ENCODE measurements around the gene PHF21A.

PHF21A gene

DNA sequence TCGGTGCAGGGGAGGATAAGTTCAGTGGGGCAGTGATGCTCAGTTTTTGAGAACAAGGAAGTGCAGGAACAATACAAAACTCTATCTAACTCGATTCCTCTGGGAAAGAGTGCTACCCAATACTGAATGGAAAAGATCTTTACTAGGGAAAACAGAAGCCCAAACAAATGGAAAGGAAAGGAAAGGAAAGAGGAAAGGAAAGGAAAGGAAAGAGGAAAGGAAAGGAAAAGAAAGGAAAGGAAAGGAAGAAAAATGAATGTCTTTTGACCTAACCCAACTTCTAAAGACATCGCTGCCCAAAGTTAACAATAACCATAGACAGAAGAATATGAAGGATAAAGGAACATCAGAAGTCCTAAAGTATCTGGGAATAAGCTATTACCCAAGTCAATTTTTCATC lies 41.6 kb downstream of the PHF21A start:
- in situ Hi-C loops (cut with MboI; ENCODE audit: low sequenced_read_pairs) = no loop called here

DNA sequence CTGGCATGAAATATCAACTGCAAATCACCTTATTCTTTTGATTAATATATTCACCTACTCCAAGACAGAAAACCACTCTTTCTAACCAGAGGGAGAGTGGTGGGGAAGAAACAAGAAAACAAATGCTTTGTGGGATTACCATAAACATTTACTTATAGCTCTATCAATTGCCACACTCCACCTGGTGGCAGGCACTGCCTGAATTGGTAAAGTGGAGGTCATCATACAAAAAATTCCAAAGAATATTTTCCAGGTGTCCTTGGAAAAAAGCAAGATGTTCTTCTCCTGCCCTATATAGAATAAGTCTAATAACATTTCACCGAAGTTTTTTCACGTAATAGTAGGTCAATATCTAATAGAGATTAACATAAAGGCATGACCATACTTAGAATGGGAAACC lies 45.3 kb downstream of the PHF21A start:
- in situ Hi-C loops (cut with MboI; ENCODE audit: low sequenced_read_pairs) = no loop called here

DNA sequence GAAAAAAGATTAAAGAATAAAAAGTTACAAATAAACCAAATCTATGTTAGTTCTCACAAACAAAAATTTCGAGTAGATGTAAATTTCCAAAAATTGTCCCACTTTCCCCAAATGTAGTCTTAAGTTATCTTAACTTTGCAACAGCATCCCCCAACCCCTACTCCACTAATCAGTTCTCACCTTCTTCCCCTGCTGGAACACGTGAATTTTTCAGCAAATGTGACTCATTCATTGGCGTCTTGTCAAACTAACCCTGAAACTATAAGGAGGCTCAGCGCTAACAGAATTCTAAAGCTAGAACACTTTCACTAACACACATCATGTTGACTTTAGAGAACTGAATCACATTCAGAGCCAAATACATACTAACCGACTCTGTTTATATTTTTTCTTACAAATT lies 46.1 kb downstream of the PHF21A start:
- in situ Hi-C loops (cut with MboI; ENCODE audit: low sequenced_read_pairs) = no loop called here

DNA sequence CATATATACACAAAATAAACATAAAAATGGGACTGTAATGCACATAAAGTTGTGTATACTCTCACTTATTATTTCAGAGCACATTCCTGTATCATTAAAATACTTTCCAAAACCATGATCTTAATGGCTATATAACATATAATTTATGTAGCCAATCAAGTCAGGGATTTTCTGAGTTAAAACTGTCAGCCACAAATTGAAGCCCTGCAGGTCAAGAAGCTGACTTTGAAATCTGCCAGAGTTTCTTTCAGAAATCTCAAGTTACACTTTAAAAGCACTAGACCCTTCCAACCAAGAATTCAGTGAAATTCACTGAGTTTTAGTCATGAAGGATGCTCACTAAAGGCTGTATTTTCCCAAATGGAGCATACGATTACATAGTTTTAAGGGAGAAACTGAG lies 47.6 kb downstream of the PHF21A start:
- in situ Hi-C loops (cut with MboI; ENCODE audit: low sequenced_read_pairs) = no loop called here

DNA sequence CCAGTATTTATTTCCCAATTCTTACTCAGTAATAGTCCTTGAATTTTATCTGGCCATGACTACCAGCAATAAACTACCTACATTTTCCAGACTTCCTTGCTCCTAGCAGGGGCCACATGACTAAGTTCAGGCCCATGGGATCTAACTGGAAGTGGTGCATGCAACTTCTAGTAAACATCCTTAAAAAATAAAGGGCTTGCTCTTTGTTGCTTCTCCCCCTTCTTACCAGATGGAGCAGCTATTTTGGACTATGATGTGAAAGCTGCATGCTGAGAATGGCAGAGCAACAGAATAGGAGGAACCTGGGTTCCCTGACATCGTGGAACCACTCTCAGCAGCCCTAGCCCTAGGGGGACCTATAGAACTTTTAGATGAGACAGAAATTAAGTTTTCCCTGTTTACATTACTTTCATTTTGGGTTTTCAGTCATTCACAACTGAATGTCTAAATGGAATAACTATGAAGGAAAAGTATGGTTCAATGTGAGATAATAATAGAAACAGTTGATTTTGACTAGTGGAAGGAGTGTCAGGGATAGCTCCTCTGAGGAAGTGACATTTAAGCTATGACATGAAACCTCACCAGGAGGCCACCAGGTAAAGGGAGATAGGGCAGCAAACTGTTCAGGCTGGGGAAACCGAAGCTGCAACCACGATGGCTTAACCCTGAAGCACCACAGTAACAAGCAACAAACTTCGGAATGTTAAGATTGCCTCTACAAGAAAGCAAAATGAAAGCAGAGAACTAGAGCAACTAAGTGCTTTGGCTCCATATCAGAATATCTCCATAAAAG lies 48.9 kb downstream of the PHF21A start:
- in situ Hi-C loops (cut with MboI; ENCODE audit: low sequenced_read_pairs) = no loop called here

DNA sequence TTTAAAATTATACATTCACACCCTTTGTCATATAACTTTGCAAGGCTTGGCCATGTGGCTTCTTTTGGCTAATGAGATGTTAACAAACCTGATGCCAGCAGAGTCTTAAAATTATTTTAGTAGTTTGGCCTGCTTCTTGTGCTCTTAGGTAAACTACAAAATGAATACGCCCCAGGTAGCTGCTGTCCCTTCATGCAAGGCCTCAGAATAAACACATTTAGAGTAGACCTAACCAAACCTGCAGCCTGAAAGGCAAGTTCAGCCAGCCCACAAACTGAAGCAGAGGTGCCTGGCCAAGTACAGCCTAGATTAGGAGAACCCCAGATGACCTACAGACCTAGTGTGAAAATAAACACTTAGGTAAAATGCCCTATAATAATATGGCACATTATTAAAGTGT lies 50.2 kb downstream of the PHF21A start:
- in situ Hi-C loops (cut with MboI; ENCODE audit: low sequenced_read_pairs) = no loop called here

DNA sequence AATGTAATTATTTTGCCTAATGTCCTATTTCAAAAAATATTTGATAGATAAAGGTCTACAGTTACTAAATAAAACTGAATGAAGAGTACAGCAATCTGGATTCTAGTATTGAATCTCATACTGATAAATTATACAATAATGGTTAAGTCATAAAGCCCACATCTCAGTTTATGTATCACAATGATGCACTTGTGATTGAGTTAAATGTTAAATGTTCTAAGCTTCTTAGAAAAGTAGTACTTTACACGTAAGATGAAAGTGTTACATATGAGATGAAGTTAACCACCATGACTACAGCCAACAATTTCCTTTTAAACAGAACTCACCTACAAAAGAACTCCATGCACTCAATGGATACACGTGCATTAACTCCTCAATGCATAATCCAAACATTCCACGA lies 51.7 kb downstream of the PHF21A start:
- in situ Hi-C loops (cut with MboI; ENCODE audit: low sequenced_read_pairs) = no loop called here

DNA sequence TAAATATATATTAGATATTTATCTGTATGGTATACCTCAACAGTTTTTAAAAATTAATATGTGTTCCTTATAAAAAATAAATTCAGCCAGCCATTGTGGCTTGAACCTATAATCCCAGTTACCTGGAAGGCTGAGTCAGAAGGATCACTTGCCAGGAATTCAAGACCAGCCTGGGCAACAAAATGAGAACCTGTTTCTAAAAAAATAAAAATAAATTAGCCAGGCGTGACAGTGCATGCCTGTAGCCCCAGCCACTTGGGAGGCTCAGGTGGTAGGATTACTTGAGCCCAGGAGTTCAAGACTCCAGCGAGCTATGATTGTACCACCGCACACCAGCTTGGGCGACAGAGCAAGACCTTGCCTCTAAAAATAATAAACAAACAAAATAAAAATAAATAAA lies 54.9 kb downstream of the PHF21A start:
- in situ Hi-C loops (cut with MboI; ENCODE audit: low sequenced_read_pairs) = no loop called here

DNA sequence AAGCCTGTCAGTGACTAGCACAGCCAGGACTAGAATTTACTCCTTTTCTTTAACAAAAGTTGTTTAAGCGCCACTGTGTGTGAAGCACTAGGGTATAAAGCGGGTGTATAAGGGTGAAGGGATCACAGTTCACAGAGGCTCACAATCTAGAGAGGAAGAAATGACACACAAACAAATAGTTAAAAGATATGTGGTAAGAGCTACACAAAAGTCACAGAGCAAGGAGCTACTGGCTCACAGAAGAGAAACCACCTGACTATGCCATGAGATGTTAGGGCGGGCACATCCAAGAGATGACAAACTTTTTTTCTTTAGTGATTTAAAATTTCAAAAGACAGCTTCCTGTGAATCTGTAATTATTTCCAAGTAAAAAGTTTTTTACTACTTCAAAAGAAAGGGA lies 55.6 kb downstream of the PHF21A start:
- in situ Hi-C loops (cut with MboI; ENCODE audit: low sequenced_read_pairs) = no loop called here

DNA sequence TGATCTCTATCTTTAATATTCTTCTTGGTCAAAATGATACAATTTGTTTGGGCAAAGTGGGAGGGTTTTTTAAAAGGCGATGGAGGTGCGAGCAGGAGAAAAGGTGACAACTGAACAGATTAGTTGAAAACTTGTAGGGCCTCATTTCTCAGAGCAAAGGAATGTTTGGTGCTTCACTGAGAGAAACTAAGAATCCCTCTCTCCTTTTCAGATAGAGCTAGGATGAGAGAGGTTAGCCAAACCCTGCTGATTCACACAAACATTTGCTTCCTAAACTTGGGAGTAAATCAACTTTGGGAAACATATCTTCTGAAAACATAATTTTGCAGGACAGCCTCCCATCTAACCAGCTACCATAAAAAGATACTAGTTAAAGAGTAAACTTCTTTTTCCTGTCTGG lies 57.0 kb downstream of the PHF21A start:
- in situ Hi-C loops (cut with MboI; ENCODE audit: low sequenced_read_pairs) = no loop called here

DNA sequence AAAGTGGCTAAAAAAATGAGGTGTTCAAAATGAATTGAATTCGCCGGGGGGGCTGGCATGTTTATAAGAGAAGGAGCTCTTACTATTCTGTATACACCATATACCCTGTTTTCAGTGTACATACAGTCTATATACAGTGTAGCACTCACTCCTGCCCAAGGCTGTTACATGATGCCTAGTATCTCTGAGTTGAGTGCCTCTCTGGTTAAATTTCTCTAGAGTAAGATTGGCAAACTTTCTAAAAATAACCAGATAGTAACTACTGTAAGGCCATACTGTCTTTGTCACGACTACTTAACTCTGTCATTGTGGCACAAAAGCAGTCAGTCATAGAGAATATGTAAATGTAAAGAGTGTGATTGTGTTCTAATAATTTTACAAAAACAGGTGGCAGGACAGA lies 58.1 kb downstream of the PHF21A start:
- in situ Hi-C loops (cut with MboI; ENCODE audit: low sequenced_read_pairs) = no loop called here

DNA sequence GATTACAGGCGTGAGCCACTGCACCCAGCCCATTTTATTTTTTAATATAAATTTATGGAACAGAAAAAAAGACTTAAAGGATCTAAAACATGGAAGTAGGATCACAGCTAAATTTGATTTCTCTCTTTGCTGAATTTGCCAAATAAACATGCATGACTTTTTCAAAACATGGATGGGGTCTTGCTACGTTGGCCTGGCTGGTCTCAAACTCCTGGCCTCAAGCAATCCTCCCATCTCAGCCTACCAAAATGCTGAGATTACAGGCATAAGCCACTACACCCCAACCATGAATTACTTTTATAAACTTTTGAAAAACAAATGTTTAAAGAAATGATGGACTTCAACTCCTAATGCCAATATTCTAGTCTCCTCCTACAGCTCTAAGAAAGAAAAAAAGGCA lies 61.2 kb downstream of the PHF21A start:
- in situ Hi-C loops (cut with MboI; ENCODE audit: low sequenced_read_pairs) = no loop called here

DNA sequence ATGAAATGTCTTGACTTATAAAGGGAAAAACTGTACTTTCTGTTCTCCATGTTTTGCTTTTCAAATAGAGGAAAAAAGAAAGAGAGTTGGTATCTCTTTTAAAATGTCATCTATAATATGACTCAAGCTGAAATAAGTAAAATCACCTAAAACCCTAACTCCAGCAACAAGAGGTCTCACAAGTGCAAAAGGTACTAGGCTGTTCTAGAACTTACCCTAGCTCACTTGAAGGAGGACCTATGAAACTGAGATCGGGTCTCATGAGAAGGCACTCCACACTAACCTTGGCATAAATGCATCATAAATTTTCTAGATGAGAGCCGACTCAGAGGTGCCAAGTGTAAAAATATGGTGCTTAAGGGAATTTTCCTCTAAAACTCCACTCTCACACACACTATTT lies 63.8 kb downstream of the PHF21A start:
- in situ Hi-C loops (cut with MboI; ENCODE audit: low sequenced_read_pairs) = no loop called here

DNA sequence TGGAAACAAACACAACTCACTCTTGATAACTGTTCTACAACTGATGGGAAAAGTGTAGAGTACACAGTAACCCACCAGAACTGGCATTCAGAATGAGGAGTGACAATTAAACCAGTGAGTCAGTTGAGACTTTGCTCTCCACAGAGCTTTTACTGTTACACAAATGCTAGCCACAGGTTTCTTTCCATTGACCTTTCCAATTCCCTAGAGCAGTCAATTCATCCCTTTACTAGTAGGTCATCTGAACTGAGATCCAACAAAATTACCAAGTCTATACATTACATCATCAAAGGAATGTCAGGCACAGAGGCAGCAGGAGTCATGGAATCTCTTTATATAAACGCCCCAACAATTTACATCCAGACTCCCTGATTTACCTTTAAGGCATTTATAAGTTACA lies 65.9 kb downstream of the PHF21A start:
- in situ Hi-C loops (cut with MboI; ENCODE audit: low sequenced_read_pairs) = no loop called here

DNA sequence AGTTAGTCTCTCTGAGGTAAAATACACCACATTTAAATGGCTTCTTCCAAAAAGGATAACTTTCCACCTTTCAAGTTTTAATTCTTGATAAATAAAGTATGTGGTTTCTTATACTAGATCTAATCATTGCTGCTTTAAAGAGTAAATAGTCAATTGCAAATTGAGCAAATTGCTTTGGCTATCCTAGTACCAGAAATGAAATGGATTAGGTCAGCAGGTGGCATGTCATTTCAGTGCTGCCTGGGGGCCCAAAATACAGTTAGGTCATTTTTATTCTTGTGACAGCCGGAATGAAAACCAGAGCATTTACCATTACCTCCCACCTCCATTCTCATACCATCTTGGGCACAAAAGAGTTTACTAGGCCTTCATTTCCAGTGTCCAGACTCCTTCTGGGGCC lies 70.2 kb downstream of the PHF21A start:
- in situ Hi-C loops (cut with MboI; ENCODE audit: low sequenced_read_pairs) = no loop called here

DNA sequence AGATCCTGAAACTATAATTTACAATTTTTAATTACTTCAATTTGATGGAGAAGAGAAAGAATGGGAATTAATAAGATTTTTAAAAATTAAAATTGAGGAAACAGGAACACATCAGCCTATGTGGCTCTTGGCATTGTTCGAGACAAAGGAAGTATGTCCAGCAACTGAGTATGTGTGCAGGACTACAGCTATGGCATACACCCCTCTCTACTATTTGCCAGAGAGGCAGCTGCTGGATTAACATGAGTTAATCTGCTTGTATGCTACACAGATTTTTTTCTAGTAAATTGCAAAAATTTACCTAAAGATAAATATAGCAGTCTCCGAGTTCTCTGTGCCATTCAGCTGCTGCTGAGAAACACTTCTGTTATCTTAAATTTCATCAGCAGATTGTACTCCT lies 70.6 kb downstream of the PHF21A start:
- in situ Hi-C loops (cut with MboI; ENCODE audit: low sequenced_read_pairs) = no loop called here

DNA sequence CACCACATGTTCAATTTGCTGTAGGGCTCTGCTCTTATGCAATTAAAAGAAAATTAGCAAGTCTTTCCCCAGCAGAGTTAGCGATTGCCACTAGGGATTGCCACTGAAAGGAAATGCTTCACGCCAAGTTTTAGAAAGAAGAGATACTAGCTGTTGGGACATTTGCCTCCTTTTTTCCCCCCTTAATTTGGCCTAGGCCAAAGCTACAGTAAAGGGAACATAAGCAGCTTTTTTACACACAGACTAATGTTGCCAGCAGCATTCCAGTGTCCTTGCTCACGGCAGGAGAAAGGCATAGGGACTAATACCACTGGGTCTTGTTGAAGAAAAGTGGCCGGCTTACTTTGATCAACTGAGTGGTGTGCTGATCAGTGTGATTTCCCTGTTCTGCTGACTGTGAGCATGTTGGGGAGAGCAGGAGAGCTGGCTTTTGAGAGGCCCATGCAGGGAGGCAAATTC lies 71.2 kb downstream of the PHF21A start:
- in situ Hi-C loops (cut with MboI; ENCODE audit: low sequenced_read_pairs) = no loop called here

DNA sequence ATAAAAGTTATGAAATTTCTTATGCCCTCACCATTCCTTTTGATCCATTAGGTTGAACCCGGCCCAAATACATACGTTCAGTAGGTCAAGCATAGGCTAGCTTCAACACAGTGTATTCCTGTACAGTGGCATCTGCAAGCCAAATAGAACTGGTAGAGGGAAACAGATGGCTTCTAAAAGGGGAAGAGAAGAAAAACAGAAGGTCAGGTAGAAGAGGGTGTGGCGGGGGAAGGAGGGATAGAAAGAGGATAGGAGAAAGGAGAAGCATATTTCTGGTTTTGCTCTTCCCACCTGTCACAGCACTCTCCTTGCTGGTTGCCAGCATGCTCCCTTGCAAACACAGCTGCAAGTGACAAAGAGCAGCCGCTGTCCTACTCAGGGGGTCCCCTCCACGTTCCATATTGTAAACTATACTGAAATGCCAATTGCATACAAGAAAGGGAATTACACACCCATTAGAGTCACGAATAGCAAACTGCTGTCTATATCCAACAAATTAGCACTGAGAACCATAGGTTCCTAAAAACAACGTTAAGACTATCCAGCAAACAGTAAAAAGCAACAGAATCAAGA lies 71.8 kb downstream of the PHF21A start:
- in situ Hi-C loops (cut with MboI; ENCODE audit: low sequenced_read_pairs) = no loop called here

DNA sequence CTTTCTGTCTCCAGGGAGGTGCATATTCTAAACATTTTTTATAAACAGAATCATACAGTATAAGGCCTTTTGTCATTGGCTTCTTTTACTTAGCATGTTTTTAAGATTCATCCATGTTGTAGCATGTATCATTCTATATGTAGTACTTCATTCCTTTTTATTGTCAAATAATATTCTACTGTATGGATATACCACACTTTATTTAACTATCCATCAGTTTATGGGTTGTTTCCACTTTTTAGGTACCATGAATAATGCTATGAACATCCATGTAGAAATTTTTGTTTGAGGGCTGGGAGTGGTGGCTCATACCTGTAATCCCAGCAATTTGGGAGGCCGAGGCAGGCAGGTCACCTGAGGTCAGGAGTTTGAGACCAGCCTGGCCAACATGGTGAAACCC lies 73.1 kb downstream of the PHF21A start:
- in situ Hi-C loops (cut with MboI; ENCODE audit: low sequenced_read_pairs) = no loop called here

DNA sequence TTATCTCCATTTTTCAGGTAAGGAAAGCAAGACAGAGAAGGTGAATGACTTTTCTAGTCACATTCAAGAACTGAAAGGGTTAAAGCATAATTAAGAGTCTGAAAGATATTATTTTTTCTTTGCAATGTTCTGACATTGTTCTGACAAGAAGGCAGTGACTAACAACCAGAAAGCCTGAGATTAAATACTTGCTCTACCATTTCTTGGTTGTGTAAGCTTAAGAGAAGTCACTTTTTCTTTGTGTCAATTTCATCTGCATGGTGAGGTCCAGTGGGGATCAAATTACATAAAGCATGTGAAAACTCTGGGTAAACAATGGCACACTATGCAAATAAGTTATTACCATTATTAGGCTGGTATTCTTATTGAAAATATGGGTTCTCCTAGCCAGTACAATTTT lies 73.7 kb downstream of the PHF21A start:
- in situ Hi-C loops (cut with MboI; ENCODE audit: low sequenced_read_pairs) = no loop called here

DNA sequence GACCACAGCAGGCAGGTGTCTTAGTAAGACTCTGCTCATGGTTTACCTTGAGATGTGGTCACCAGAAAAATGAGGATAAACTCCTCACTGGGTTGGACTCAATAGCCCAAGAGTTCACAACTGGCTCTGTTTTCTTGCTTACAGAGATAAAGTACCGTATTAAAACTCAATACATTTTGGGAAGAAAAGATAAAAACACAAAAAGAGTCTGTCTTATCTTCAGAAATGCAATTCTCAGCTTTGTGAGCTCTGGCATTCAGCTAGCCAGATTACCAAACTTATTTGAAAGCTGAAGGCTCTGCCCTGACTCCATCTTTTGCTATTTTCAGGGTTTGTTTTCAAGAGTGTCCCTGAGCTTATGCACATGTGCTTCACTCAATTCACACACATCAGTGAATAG lies 75.4 kb downstream of the PHF21A start:
- in situ Hi-C loops (cut with MboI; ENCODE audit: low sequenced_read_pairs) = no loop called here

DNA sequence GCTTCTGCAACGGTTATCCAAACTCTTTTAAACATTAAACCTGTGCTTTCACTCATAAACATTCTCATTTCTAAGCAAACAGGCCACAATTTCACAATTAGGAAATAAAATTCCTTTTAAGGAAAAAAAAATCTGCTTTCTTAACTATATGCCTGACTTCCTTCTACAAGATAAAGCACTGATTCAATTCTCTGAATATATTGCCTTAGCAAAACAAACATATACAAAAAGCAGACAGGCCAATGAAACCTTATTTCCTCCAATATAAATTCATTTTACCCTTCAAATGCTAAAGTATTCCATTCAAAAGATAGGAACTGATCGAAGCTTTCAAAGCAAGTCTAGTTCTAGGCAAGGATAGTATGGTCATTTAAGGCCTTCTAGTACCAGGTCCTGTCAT lies 76.7 kb downstream of the PHF21A start:
- in situ Hi-C loops (cut with MboI; ENCODE audit: low sequenced_read_pairs) = no loop called here

DNA sequence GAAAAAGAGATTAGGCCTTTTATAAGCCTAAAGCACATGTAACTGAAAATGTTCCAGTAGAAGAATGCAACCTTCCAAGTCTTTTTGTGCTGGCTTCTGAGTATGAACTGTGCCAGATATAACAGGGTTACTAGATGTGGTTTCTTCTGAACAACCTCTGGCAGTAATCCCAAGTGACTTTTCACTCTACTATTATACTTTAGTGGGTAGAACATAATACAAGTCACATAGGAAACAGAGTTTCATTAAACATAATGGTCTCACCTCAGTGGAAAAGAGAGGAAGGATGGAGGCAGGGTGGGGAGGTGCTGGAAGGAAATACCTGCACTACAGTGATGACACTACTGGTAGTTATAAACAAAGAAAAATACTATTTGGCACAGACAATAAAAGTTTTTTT lies 81.3 kb downstream of the PHF21A start:
- in situ Hi-C loops (cut with MboI; ENCODE audit: low sequenced_read_pairs) = no loop called here
